ENCODE data around the gene PTPRU.

The PTPRU gene

DNA sequence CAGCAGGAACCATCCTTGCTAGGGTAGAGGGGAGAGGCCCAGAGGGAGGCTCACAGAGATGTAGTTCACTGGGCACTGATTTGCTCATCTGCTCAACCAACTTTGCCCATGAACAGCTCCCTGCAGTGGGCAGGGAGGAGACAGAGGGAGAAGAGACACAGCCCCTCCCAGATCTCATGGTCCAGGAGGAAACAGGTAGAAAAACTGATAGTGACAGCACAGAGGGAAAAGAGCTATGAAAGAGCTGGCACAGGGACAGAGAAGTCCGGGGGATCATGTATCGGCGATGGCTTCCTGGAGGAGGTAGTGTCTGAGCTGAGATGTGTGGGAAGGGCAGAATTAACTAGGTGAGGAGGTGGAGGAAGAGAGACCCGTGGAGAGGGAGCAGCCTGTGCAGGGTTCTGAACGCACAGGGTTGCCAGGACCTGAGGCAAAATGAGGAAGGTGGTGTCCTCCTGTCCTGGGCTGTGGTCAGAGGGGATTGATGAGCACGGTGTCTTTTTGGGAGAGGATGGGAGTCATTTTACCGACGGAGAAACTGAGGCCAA, 85.9 kb downstream of the PTPRU start:
- TF ChIP-seq, protein P1, sequence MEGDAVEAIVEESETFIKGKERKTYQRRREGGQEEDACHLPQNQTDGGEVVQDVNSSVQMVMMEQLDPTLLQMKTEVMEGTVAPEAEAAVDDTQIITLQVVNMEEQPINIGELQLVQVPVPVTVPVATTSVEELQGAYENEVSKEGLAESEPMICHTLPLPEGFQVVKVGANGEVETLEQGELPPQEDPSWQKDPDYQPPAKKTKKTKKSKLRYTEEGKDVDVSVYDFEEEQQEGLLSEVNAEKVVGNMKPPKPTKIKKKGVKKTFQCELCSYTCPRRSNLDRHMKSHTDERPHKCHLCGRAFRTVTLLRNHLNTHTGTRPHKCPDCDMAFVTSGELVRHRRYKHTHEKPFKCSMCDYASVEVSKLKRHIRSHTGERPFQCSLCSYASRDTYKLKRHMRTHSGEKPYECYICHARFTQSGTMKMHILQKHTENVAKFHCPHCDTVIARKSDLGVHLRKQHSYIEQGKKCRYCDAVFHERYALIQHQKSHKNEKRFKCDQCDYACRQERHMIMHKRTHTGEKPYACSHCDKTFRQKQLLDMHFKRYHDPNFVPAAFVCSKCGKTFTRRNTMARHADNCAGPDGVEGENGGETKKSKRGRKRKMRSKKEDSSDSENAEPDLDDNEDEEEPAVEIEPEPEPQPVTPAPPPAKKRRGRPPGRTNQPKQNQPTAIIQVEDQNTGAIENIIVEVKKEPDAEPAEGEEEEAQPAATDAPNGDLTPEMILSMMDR (IDR thresholded peaks at IDR 0.05; ENCODE audit: low read depth, low read length, missing control alignments): no peak
- DNase-seq (ENCODE audit: extremely low read depth, low read depth): no peak
- no peak overlapping the region for H3K4me3 ChIP-seq (replicated peaks; ENCODE audit: low read depth, low read length)

DNA sequence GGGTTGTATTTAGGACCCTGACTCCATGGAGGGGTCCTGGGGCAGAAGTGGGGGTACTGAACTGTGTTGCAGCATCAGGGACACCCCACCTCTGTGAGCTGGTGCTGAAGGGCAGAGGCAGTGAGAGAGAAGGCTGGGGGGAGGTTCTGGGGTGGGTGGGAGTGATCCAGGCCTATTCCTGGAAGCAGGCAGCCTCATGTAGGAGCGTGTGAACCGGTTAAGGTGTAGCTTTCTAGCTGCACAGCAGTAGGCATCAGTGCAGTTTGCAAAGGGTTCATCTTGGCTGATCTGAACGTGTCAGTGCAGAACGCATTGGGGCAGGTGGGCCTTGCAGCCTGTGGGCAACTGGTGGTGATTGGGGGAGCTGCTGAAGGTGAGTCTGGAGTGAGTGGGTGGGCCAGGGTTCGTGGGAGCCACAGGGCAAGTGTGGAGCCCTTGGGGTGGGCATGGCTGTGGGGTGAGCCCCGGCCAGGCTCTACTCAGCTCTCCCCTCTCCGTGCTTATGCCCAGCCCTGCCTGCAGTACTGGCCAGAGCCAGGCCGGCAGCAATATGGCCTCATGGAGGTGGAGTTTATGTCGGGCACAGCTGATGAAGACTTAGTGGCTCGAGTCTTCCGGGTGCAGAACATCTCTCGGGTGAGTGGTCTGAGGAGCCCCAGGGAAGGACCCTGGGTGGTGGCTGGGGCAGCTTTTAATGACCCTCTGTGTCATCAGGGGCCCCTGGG, 86.7 kb downstream of the PTPRU start:
- TF ChIP-seq, protein P1 (IDR thresholded peaks at IDR 0.05; ENCODE audit: low read depth, low read length, missing control alignments): no peak
- no peak for DNase-seq (ENCODE audit: extremely low read depth, low read depth)
- no peak overlapping the region for H3K4me3 ChIP-seq (replicated peaks; ENCODE audit: low read depth, low read length)

DNA sequence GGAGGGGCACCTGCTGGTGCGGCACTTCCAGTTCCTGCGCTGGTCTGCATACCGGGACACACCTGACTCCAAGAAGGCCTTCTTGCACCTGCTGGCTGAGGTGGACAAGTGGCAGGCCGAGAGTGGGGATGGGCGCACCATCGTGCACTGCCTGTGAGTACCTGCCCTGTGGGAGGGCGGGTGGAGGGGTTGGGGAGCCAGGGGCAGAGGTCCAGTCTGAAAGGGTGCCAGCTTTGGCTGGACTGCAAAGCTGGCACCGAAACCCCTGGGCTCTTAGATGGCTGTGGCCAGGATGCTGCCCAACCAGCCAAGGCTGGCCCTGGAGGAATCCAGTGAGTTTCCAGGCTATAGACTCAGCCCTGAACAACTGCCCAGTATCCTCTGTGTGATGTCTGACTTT, 87.3 kb downstream of the PTPRU start:
- no peak for DNase-seq (ENCODE audit: extremely low read depth, low read depth)
- TF ChIP-seq, protein P1 (IDR thresholded peaks at IDR 0.05; ENCODE audit: low read depth, low read length, missing control alignments): no peak
- H3K4me3 ChIP-seq (replicated peaks; ENCODE audit: low read depth, low read length): no peak overlapping the region

DNA sequence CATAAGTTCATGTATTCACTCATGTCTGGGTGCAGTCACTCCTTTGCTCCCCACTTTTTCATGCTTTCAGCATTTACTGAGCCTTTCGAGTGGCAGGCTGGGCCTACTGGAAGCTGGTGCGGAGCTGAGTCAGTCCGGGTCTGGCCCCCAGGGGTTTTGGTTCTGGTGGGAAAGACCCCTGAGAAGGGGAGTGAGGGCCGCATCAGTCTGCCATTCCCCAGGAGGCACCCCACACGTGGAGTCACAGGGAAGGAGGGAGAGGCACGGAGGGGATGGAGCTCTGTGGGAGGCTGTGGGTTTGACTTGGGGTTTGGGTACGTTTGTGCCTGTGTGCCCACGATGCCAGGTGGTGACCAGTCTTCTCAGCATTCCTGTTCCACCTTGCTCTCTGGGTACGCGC, 87.9 kb downstream of the PTPRU start:
- TF ChIP-seq, protein P1 (IDR thresholded peaks at IDR 0.05; ENCODE audit: low read depth, low read length, missing control alignments): no peak
- H3K4me3 ChIP-seq (replicated peaks; ENCODE audit: low read depth, low read length): no peak overlapping the region
- no peak for DNase-seq (ENCODE audit: extremely low read depth, low read depth)

DNA sequence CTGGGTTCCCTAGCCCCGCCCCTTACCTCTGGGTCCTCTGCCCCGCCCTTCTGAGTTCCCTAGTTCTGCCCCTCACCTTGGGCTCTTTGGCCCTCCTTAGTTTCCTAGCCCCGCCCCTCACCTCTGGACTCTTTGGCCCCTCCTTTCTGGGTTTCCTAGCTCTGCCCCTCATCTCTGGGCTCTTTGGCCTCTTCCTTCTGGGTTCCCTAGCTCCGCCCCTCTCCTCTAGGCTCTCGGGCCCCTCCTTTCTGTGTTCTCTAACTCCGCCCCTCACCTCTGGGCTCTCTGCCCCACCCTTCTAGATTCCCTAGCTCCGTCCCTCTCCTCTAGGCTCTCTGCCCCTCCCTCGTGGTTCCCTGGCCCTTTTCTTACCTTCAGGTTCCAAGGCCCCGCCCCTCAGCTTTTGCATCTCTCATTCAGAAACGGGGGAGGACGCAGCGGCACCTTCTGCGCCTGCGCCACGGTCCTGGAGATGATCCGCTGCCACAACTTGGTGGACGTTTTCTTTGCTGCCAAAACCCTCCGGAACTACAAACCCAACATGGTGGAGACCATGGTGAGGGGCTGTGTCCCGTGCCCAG, 88.5 kb downstream of the PTPRU start:
- no peak for DNase-seq (ENCODE audit: extremely low read depth, low read depth)
- TF ChIP-seq, protein P1 (IDR thresholded peaks at IDR 0.05; ENCODE audit: low read depth, low read length, missing control alignments): no peak
- no peak overlapping the region for H3K4me3 ChIP-seq (replicated peaks; ENCODE audit: low read depth, low read length)

DNA sequence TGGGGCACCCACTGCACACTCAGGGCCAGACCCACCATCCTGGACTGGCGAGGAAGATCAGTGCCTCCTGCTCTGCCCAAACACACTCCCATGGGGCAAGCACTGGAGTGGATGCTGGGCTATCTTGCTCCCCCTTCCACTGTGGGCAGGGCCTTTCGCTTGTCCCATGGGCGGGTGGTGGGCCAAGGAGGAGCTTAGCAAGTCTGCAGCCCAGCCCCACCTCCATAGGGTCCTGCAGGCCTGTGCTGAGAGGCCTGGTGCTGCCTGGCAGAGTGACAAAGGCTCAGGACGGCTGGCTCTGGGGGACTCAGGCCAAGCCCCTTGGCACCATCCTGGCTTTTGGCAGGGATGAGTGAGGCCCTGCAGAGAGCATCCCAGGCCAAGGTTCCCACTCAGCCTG, 89.4 kb downstream of the PTPRU start:
- DNase-seq (ENCODE audit: extremely low read depth, low read depth): no peak
- H3K4me3 ChIP-seq (replicated peaks; ENCODE audit: low read depth, low read length): no peak overlapping the region

More for the DNA sequence above, 89.4 kb downstream of the PTPRU start:
- TF ChIP-seq, protein P1 (IDR thresholded peaks at IDR 0.05; ENCODE audit: low read depth, low read length, missing control alignments): no peak
